Brain pericyte (primary cell): ENCODE data around the gene DRC1.
A peak's percentile ranks its signal among the peaks of the same experiment; 100 is the strongest.
"Not testable (repeated sequence)": the region's sequence is repeated elsewhere in the genome, so short reads cannot be mapped to it uniquely, and the experiment has no call there.

Source experiments
- DNase-seq: peaks from one replicate; pipeline ENCODE4 v3.0.0-alpha.2; 2012; ENCODE audit warnings: low read depth, low spot score

DRC1 gene

DNA sequence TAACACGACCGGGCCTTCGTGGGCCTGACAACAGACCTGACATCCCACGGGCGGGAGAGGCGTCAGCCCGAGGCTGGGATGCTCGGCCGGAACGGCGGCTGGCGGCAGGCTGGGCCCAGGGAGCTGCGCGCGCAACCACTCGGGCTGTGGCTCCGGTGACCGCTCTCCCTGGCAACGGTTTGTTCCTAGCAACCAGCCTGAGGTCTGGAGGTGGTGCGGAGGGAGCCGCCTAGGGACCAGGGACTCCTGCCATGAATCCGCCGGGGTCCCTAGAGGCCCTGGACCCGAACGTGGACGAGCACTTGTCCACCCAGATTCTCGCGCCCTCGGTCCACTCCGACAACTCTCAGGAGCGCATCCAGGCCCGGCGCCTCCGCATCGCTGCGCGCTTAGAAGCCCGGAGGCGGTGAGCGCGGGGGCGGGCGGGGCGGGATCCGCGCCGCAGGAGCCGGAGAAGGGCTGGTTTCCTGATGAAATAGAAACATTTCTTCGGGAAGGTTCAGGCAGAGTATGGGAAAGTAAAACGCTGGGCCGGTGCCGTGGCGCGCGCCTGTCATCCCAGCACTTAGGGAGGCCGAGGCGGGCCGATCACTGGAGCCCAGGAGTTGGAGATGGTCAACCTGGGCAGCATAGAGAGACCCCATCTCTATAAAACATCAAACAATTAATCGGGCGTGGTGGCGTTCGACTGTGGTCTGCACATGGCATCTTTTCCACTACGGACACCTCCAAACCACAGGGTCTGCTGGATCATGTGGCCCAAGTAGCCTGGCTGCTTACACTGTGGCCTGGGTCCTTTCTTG lies at the start of gene DRC1:
TSS of gene DRC1 (plus strand) at position 182 of the 803 bp plus-strand sequence. CDS start at position 252, 70 bp downstream.
- DNase-seq: no peak

DNA sequence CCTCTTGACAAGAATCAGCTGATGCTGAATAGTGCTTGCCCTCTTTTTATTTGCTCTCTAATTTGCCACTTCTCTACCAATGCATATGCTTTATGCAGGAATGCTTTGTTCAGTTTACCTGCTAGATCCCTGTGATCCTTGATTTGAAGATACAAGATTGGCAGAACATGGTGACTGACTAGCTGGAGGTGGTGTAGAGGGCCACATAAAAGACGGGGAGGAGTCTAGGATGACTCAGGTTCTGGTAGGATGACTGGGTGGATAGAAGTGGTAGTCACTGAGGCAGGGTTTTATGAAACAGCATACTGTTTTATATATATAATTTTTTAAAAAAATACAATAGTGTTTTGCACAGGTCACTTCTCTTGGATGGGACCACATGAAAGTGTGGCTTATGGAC lies 48.8 kb upstream of the DRC1 start:
- no peak for DNase-seq

DNA sequence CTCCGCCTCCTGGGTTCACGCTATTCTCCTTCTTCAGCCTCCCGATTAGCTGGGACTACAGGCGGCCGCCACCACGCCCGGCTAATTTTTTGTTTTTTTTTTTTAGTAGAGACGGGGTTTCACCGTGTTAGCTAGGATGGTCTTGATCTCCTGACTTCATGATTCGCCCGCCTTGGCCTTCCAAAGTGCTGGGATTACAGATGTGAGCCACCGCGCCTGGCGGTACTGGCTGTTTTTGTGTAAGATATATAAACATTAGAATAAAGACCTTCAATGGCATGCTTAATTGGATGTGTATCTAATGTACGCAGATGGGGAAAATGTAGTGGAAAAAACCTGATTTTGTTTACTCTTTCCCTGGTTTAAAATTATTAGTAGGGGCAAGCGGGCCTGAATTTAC lies 47.3 kb upstream of the DRC1 start:
- DNase-seq: not testable (repeated sequence)

DNA sequence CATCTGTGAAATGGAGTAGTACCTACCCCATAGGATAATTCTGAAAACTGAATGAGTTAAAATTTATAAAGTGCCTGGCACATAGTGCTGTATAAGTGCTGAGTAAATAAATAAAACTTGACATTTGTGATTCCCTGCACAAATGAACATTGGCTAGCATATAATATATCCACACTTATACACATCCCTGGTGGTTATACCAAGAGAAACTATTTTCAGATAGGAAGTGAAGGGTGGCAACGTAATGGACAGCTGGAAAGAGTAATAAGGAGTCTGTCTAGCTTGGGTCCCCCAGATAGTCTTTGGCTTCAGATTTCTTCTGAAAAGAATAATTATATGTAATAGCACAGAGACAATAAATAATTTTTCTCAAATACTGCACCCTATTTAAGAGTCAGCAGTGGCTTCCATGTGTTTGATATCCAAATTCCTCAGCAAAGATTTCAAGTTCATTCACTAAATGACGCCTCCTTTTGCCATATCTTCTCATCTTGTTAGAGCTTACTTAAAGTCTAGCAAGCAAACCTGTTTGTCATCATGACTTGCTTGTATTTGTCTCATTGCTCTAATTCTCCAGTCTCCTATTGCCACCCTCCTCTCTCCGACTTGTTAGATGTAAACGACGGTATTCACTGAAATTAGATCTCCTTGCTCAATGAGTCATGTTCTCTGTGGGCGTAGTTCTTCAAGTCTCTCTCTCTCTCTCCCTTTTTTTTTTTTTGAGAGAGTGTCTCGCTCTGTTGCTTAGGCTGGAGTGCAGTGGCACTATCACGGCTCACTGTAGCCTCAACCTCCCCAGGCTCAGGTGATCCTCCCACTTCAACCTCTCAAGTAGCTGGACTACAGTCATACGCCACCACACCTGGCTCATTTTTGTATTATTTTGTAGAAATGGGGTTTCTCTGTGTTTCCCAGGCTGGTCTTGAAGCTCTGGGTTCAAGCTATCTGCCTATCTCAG lies 46.4 kb upstream of the DRC1 start:
- peak; percentile 55 for DNase-seq

DNA sequence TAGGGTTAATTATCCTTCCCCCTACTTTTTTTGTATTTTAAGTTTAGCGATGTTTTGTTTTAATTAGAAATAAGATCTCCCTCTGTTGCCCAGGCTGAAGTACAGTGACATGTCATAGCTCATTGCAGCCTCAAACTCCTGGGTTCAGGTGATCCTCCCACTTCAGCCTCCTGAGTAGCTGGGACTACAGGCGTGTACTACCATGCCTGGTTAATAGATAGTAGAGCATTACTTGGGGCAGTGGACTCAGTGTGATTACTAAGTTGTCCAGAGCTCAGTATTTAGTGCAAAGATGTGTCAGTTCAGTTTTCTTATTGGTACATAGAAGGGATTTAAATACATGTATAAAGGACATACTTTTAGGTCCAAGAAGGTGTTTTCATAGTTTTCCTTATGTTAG lies 45.6 kb upstream of the DRC1 start:
- DNase-seq: no peak

DNA sequence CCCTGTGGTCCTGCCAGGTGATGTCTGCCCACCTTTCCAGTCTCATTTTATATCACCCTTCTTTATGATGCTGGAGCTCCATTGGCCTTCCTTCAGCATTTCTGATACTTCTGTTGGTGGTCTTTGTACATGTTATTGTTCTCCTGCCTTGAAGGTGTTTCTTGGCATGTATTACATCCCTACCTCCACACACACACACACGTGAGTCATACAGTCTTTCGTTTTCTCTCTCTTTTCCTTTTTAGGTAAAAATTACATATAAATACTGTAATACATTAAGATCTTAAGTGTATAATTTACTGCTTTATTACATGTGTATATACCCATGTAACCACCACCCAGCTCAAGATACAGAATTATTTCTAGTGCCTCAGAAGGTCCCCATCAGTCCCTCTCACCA lies 44.9 kb upstream of the DRC1 start:
- DNase-seq: no peak

DNA sequence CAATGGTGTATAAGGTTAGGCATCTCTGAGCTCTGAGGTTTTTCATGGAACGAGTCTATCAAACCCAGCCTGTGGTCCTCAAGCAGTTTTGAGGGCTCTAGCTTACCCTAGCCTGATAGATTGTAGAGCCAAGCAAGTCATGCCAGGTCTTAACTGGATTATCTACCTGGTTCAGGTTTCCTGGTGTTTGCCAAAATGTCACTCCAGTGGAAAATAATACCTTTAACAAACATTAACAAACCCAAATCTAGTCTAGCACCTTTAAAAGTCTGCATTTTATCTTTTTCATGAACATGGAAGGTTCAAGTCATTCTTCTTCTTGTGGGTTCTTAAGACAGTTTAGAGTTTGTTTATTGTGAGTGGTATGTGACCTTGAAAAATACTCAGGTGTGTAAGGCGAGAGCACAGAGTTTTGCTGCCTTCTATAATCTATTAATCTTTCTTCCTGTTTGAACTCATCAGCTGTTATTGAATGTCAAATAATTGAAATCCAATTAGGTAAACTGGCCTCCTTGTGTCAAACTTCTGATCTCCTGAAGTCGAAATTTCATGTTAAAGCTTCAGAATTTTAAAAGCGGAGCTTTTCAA lies 41.7 kb upstream of the DRC1 start:
- DNase-seq: no peak

DNA sequence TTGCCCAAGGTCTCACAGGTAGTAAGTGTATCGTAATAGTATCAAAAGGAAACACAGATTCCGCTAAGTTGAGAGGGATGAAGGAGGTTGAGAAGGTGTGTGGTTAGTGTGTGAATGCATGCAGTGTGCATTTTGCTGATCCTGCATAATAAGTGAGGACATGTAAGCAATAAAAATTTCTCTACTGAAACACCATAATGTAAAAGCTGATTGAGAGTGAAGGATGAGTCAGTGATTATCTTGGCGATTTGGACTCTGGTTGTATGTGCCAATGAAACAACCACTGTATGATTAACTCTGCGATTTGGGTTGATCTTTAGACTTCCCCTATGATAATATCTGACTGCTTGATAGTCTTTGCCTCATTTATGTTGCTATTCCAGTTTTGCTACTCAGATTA lies 38.4 kb upstream of the DRC1 start:
- DNase-seq: no peak

DNA sequence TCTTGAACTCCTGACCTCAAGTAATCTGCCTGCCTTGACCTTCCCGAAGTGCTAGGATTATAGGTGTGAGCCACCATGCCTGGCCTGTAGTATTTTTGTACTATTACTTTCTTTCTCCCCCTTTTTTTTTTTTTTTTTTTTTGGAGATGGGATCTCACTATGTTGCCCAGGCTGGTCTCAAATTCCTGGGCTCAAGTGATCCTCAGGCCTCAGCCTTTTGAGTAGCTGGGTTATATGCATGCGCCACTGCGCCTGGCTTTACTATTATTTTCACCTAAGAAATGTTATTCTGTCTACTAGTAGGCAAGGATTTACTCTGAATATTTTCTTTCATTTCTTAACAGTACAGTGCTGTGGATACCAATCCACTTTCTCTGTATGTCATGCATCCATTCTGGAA lies 37.8 kb upstream of the DRC1 start:
- DNase-seq: no peak

DNA sequence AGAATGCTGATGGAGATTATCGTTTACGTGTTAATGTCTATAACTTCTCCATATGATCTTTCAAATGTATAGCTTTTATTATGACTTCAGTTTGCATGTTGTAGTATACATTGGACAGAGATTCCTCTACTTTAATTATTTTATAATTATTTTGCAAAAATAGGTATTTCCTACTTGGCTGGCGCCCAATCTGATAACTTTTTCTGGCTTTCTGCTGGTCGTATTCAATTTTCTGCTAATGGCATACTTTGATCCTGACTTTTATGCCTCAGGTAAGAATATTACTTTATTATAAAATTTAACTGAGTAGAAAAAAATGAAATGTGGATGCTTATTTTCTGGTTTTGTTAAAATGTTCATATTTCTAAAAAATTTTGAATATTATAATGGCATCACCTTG lies 37.1 kb upstream of the DRC1 start:
- DNase-seq: no peak

DNA sequence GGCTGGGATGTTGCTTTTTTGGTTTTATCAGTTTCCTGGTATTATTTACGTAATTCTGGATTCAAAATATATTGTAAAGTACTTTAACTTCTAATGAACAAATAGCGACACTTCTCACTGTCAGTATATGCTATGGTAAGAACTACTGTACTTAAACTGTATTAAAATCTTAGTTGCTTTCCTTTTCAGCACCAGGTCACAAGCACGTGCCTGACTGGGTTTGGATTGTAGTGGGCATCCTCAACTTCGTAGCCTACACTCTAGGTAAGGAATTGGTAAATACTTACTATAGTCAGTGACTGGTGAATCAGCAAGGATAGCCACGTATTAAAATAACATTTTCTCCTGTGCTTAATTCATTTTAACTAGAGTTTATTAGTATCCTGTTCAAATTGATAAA lies 34.8 kb upstream of the DRC1 start:
- no peak for DNase-seq

DNA sequence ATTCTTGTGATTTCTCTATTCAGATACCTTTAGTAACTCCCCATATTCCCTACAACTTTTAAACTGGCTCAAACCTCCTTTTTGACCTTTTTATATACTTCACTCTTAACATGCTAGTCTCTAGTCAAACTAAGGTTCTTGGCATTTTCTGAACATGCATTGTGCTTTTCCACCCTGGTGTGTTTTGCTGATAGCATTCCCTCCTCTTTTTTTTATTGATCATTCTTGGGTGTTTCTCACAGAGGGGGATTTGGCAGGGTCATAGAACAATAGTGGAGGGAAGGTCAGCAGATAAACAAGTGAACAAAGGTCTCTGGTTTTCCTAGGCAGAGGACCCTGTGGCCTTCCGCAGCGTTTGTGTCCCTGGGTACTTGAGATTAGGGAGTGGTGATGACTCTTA lies 32.1 kb upstream of the DRC1 start:
- not testable (repeated sequence) for DNase-seq

DNA sequence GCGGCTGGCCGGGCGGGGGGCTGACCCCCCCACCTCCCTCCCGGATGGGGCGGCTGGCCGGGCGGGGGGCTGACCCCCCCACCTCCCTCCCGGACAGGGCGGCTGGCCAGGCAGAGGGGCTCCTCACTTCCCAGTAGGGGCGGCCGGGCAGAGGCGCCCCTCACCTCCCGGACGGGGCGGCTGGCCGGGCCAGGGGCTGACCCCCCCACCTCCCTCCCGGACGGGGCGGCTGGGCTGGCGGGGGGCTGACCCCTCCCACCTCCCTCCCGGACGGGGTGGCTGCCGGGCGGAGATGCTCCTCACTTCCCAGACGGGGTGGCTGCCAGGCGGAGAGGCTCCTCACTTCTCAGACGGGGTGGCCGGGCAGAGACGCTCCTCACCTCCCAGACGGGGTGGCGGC lies 30.8 kb upstream of the DRC1 start:
- DNase-seq: not testable (repeated sequence)

DNA sequence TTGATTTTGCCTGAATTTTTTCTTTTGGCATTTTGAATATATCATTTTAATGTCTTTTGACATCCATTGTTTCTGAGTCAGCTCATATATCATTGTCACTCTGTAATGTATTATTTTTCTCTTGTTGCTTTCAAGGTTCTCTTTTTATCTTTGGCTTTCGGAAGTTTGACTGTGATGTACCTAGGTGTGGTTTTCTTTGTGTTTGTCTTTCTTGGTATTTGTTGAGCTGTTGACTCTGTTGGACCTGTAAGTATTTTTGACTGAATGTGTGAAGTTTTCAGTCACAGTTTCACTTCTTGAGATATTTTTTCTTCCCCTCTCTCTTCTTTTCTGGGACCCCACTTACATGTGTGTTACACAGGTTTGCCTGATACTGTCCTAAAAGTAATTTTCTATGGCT lies 24.9 kb upstream of the DRC1 start:
- DNase-seq: no peak

DNA sequence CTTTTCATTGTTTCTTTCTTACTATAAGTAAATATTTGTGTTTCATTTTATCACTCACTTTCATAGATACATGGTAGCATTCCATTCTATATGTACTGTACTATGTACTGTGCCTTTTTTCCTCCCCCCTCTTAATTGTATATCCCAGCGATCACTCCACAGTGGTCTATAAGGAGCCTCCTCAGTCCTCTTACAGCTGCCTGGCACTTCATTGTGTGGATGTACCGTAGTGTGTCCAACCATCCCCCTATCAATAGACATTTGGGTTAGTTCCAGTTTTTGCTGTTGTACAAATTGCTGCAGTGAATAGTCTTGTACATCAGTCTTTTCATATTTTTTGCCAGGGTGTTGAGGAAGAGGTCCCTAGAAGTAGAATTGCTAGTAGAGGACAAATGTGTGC lies 21.4 kb upstream of the DRC1 start:
- DNase-seq: no peak

DNA sequence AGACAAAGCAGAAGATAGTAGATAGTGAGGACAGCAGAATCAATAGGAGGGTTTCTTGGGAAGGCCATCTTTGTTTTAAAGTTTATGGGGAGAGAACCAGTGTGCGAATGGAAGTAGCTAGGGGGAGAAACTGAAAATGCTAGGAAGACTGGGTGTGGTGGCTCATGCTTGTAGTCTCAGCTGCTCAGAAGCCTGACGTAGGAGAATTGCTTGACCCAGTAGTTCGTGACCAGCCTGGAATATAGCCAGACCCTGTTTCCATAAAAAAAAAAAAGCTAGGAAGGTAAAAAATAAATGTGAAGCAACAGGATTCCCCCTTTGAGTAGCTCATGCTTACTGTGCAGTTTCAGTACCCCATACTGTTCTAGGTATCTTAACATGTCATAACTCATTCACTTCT lies 19.2 kb upstream of the DRC1 start:
- no peak for DNase-seq

DNA sequence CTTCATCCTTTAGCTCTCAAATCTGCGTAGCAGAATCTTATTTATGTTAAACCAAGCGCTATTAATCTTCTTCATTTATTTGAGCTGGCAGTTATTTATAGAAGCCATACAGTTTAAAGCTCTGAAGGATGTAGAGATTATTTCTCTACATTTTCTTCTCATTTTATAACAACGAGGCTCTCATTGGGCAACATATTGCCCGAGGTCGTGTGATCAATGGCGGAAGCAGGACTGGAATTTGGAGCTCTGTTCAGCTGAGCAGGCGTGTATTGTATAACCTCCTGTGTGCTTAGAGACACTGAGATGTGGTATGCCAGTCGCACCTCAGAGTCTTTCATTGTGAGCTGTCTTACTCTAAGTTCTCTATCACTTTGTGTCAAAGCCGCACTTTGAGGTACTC lies 17.5 kb upstream of the DRC1 start:
- no peak for DNase-seq

DNA sequence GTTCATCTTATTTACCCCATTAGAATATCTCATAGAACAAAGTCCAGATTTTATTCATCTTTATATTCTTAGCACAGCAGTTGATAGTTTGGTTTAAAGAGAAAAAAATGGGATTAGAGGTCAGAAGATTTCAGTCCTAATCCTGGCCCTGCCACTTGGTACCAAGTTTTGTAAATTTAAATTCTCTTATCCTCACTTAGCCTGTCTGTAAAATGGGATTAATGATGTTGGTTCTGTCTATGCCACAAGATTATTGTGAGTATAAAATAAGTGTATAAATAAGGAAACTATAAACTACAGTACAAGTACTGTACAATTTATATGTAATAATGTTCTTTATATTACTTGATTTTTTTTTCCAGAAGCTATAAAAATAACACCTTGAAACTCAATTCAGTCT lies 17.1 kb upstream of the DRC1 start:
- no peak for DNase-seq

DNA sequence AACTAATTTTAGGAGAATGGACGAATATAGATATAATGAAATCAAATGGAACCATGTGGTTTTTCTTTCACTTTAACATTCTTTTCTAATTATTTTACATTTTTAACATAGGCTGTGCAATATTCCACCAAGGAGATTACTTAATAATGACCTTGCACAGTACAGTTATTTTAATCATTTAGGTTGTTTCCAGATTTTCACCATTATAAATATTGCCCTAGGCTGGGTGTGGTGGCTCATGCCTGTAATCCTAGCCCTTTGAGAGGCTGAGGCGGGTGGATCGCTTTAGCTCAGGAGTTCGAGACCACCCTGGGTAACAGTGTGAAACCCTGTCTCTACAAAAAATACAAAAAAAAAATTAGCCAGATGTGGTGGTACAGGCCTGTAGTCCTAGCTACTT lies 14.5 kb upstream of the DRC1 start:
- no peak for DNase-seq

DNA sequence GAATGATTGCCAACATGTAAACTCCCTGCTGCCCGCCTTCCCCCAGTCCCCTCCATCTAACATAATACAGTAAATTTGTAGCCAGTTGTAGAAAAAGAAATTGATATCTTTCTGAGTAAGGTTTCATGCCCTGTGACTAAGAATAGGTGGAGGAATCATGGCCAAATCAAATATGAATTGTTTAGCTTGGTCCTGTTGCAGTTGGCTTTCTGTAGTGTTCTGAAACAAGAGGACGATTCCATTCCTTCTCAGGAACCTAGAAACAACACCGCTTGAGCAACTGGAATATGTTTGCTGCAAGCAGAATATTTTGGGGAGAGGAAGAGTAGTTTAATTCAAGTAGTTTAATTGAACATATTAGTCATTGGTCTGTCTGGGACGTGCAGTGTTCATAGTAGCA lies 7.0 kb upstream of the DRC1 start:
- no peak for DNase-seq

DNA sequence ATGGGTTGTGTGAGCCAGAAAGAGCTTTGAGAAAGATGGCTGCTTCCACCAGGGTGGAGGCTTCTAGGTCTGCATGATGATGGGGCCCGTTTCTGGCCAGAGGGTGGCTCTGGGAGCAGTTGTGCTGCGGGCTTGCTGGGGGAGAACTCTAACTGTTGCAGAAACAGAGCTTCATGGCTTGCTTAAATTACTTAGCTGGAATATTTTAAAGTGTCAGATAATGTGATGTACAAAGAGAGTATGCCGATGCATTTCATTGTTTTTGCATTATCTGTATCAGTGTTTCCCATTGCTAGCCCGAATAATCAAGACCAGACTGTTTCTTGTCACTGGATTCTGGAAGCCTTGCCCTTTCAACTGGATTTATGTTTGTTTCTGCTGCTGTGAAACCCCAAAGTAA lies 6.3 kb upstream of the DRC1 start:
- DNase-seq: no peak

DNA sequence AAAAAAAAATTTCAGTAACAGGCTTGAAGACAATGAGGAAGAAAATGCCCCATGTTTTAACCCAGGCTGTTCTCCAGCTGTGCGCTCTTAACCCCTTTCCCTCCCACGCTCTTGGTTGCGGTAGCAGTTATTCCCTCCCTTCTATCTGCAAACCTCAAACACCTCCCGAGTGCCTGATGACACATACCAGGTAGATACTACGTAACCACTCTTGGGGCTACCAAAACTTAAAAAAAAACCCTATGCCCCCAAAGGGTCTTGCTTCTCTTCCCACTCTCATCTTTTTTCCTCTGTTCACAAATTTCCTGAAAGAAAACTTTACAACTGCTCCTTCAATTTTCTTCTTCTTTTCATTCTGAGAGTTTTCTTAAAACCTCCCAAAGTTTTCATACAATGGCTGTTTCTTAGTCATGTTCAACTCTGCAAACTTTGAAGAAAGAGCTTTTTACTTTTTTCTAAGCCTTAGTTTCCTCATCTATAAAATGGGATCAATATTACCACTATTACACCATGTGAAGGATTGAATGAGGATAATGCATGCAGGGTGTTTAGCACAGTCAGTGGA lies 4.9 kb upstream of the DRC1 start:
- no peak for DNase-seq
